B cell (primary cell): ENCODE data around the gene TSHZ3. TPM values are rescaled to one million over a fixed set of nuclear protein-coding genes. Genes with fewer than 3 reads are reported as not detected.

Source experiments
- ATAC-seq: fragments of 200-7000 bp; cut with Tn5 transposase; one replicate; pipeline ENCODE4 v1.10.0; 2021; ENCODE audit warnings: low read depth, mild to moderate bottlenecking, moderate number of reproducible peaks, moderate library complexity
- CTCF ChIA-PET: fragments of 350-600 bp; sonication (Branson Sonifier 250); formaldehyde crosslinking; loops from one replicate; lab custom pipeline; 2021; ENCODE audit warnings: antibody characterized with exemption, inconsistent platforms; lab: Charles Lee
- POLR2A ChIA-PET: fragments of 350-600 bp; sonication (Branson Sonifier 250); formaldehyde crosslinking; loops from one replicate; lab custom pipeline; 2021; ENCODE audit warnings: antibody characterized with exemption; lab: Charles Lee
- DNase-seq: peaks from one replicate; pipeline ENCODE4 v3.0.0; 2013
- H2AFZ ChIP-seq: 2 replicates; pipeline ENCODE4 v1.6.1; 2012; ENCODE audit warnings: mild to moderate bottlenecking, low read depth, low read length; ENCODE audit not compliant: insufficient read depth, poor library complexity, severe bottlenecking
- H3K27ac ChIP-seq, 2 donors: 1 replicate in 1 of 2; 2 replicates in 1 of 2; pipeline ENCODE4 v1.5.1; 2012 to 2013; ENCODE audit warnings: low read length in 2 of 2, mild to moderate bottlenecking in 2 of 2, moderate library complexity in 1 of 2
- H3K27me3 ChIP-seq, 4 experiments: fragments of 200-600 bp in 1 of 4; sonication (generic) in 1 of 4; replicated peaks in 1 of 4; 1 replicate in 2 of 4; 2 replicates in 2 of 4; pipeline versions ENCODE4 v1.6.1 to v1.7.0; 2013 to 2016; ENCODE audit warnings: low read length in 3 of 4, mild to moderate bottlenecking in 2 of 4, mixed read lengths in 1 of 4, moderate library complexity in 1 of 4; ENCODE audit not compliant: insufficient read depth in 4 of 4, control insufficient read depth in 3 of 4; ENCODE audit errors: control extremely low read depth in 1 of 4
- H3K36me3 ChIP-seq, 2 experiments: replicated peaks in 1 of 2; 1 replicate in 1 of 2; 2 replicates in 1 of 2; pipeline versions ENCODE4 v1.6.1 to v1.7.1; 2013; ENCODE audit warnings: low read length in 1 of 2; ENCODE audit not compliant: insufficient read depth in 2 of 2, control insufficient read depth in 1 of 2; ENCODE audit errors: control extremely low read depth in 1 of 2, extremely low read depth in 1 of 2
- H3K4me1 ChIP-seq, 2 donors: fragments of 200-600 bp in 1 of 2; sonication (generic) in 1 of 2; 1 replicate in 1 of 2; 2 replicates in 1 of 2; pipeline versions ENCODE4 v1.5.1 to v1.6.1; 2013 to 2017; ENCODE audit warnings: low read length in 2 of 2; ENCODE audit not compliant: control insufficient read depth in 2 of 2, insufficient read depth in 2 of 2
- H3K4me2 ChIP-seq: replicated peaks from 2 replicates; pipeline ENCODE3; 2012; ENCODE audit warnings: mild to moderate bottlenecking, low read depth, low read length; ENCODE audit not compliant: poor library complexity, severe bottlenecking
- H3K4me3 ChIP-seq, 5 experiments: fragments of 200-600 bp in 1 of 5; sonication (generic) in 1 of 5; 1 replicate in 3 of 5; 2 replicates in 2 of 5; pipeline versions ENCODE4 v1.5.1 to v1.7.0; 2011 to 2016; ENCODE audit warnings: low read length in 4 of 5, mild to moderate bottlenecking in 4 of 5, low read depth in 2 of 5, control low read depth in 1 of 5, moderate library complexity in 1 of 5; ENCODE audit not compliant: insufficient read depth in 1 of 5; ENCODE audit errors: control extremely low read depth in 1 of 5, extremely low read depth in 1 of 5
- H3K79me2 ChIP-seq: fragments of 200-600 bp; sonication (generic); one replicate; pipeline ENCODE4 v1.6.0; 2016; ENCODE audit warnings: low read length; ENCODE audit not compliant: control insufficient read depth, insufficient read depth
- H3K9ac ChIP-seq: fragments of 200-600 bp; sonication (generic); 2 replicates; pipeline ENCODE4 v1.6.1; 2017; ENCODE audit warnings: mild to moderate bottlenecking, low read length, moderate library complexity
- H3K9me3 ChIP-seq, 3 donors: one replicate each; pipeline versions ENCODE4 v1.6.1 to v1.7.1; 2013; ENCODE audit warnings: low read length in 2 of 3; ENCODE audit not compliant: control insufficient read depth in 2 of 3, insufficient read depth in 1 of 3; ENCODE audit errors: control extremely low read depth in 1 of 3
- H4K20me1 ChIP-seq: 2 replicates; pipeline ENCODE4 v1.6.0; 2012; ENCODE audit warnings: mild to moderate bottlenecking, low read length; ENCODE audit not compliant: insufficient read depth, control insufficient read depth, poor library complexity, severe bottlenecking
- H3K27ac Mint-ChIP-seq: one replicate; pipeline ENCODE4 v1.8.0; 2021; ENCODE audit warnings: mixed read lengths
- H3K27me3 Mint-ChIP-seq: one replicate; pipeline ENCODE4 v1.8.0; 2021; ENCODE audit warnings: mixed read lengths
- H3K4me1 Mint-ChIP-seq: one replicate; pipeline ENCODE4 v1.8.0; 2021; ENCODE audit warnings: mixed read lengths
- H3K4me3 Mint-ChIP-seq: one replicate; pipeline ENCODE4 v1.8.0; 2021; ENCODE audit warnings: mixed read lengths
- H3K9me3 Mint-ChIP-seq: one replicate; pipeline ENCODE4 v1.8.0; 2022; ENCODE audit warnings: mixed read lengths; ENCODE audit not compliant: insufficient read depth
- CTCF ChIP-seq: fragments of 200-600 bp; IDR thresholded peaks from one replicate; pipeline ENCODE4 v1.8.0; 2022; ENCODE audit warnings: antibody characterized with exemption, mild to moderate bottlenecking
- EZH2 ChIP-seq: IDR thresholded peaks from 2 replicates; pipeline ENCODE4 v1.6.1; 2012; ENCODE audit warnings: borderline replicate concordance, low read depth, mild to moderate bottlenecking, moderate library complexity, low read length; ENCODE audit not compliant: insufficient read depth, poor library complexity, severe bottlenecking
- WGBS: methylation state at CpG from one replicate; pipeline ENCODE4 v1.1.5; 2013; ENCODE audit warnings: missing lambda C conversion rate; ENCODE audit not compliant: insufficient coverage; 5-methylcytosine and 5-hydroxymethylcytosine counted together
- intact Hi-C: fragments of 100-400 bp; cut with micrococcal nuclease; formaldehyde crosslinking; loops from one replicate; pipeline ENCODE4 v1.10.0; 2022
- polyA plus RNA-seq: library from polyadenylated mRNA; depleted of rRNA; stranded (reverse); fragments of >200 nt; gene quantifications from 2 replicates; pipeline ENCODE4 v1.2.3, GENCODE V29; 2012
- total RNA-seq, 2 donors: library from RNA; stranded (reverse); fragments of 120-200 nt in 1 of 2; gene quantifications; 1 replicate in 1 of 2; 2 replicates in 1 of 2; pipeline versions ENCODE4 v1.2.3 to v1.2.4, GENCODE V29; 2013 to 2022

The TSHZ3 gene
- total and polyA plus RNA-seq, 2 donors (not counting 1 experiment from before 2014, with no cell fraction given): 0.03 to 0.34 TPM

- Histone ChIP-seq H3K36me3 (no peaks in the 10 kb centered on the region), H3K27ac (no peak overlapping the region), H3K9ac (no peak overlapping the region), H3K79me2 (no peaks in the 10 kb centered on the region), H3K4me2 (no peak overlapping the region), H4K20me1 (no peaks in the 10 kb centered on the region), H3K27me3 (no peaks in the 10 kb centered on the region), H3K9me3 (peaks cover 0 to 34% (median 0%) of the 10 kb centered on the region in 3 donors), H3K4me3 (no peak overlapping the region), H3K4me1 (no peaks in the 10 kb centered on the region), H2AFZ (no peak overlapping the region)
- ChIA-PET POLR2A (no interaction called here), CTCF (no interaction called here)
- DNase-seq: no peak
- no peaks in the 10 kb centered on the region for H3K4me1 Mint-ChIP-seq
- ATAC-seq: no peak
- no peaks in the 10 kb centered on the region for H3K9me3 Mint-ChIP-seq
- no peak overlapping the region for H3K4me3 Mint-ChIP-seq
- intact Hi-C loops: no loop called here
- no peak overlapping the region for H3K27ac Mint-ChIP-seq
- TF ChIP-seq EZH2: no peak
- TF ChIP-seq CTCF: no peak
- WGBS: 95% methylated on average over 8 of the region's 12 CpGs
- H3K27me3 Mint-ChIP-seq: no peaks in the 10 kb centered on the region
Measured at GRCh38 chr19:31271306-31271911, 77.8 kb downstream of the TSHZ3 start.

DNA sequence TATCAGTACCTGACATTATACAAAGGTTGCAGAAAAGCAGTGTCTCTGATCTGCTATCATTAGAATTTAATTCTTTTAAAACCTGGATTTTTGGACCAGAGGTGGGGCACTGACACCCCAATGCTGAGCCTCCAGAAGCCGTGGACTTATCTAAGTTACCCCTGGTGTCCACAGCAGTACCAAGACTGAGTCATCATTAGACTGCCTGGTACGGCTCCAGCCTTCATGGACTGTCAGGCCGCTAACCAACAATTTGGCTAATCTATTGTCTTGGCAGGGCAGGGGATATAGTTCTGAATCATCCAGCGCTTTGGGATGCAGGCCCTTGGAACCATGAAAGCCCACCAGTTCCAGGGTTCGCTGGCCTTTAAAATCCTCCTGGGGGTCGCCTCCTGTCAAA, 78.3 kb downstream of the TSHZ3 start:
- H3K4me3 Mint-ChIP-seq: no peak overlapping the region
- DNase-seq (no peak), ATAC-seq (no peak)
- Histone ChIP-seq H3K27ac (no peak overlapping the region), H3K4me1 (no peaks in the 10 kb centered on the region), H3K9me3 (peaks cover 0 to 34% (median 0%) of the 10 kb centered on the region in 3 donors), H4K20me1 (no peaks in the 10 kb centered on the region), H3K4me3 (no peak overlapping the region), H3K4me2 (no peak overlapping the region), H2AFZ (no peak overlapping the region), H3K36me3 (no peaks in the 10 kb centered on the region), H3K27me3 (no peaks in the 10 kb centered on the region), H3K79me2 (no peaks in the 10 kb centered on the region), H3K9ac (no peak overlapping the region)
- TF ChIP-seq EZH2: no peak
- intact Hi-C loops: no loop called here
- no peak overlapping the region for H3K27ac Mint-ChIP-seq
- no peaks in the 10 kb centered on the region for H3K9me3 Mint-ChIP-seq
- POLR2A ChIA-PET: no interaction called here
- H3K27me3 Mint-ChIP-seq: no peaks in the 10 kb centered on the region
- CTCF ChIA-PET: no interaction called here
- no peaks in the 10 kb centered on the region for H3K4me1 Mint-ChIP-seq
- 93% methylated on average over 4 of the region's 6 CpGs for WGBS
